GM20000 (cell line): ENCODE data around the gene FICD.
"Not testable (repeated sequence)": the region's sequence is repeated elsewhere in the genome, so short reads cannot be mapped to it uniquely, and the experiment has no call there.

Experiments used
- DNase-seq: peaks from one replicate; pipeline ENCODE4 v3.0.0; 2012; ENCODE audit warnings: low spot score
- TF ChIP-seq, protein P1 (sequence below): IDR thresholded peaks from 2 replicates; pipeline ENCODE4 v1.5.1; 2012; ENCODE audit warnings: mild to moderate bottlenecking, control low read depth; ENCODE audit errors: extremely low read depth, missing control alignments

FICD gene

GRCh38 chr12:108542320-108542719 is 27.2 kb downstream of the FICD start:
- TF ChIP-seq, protein P1, sequence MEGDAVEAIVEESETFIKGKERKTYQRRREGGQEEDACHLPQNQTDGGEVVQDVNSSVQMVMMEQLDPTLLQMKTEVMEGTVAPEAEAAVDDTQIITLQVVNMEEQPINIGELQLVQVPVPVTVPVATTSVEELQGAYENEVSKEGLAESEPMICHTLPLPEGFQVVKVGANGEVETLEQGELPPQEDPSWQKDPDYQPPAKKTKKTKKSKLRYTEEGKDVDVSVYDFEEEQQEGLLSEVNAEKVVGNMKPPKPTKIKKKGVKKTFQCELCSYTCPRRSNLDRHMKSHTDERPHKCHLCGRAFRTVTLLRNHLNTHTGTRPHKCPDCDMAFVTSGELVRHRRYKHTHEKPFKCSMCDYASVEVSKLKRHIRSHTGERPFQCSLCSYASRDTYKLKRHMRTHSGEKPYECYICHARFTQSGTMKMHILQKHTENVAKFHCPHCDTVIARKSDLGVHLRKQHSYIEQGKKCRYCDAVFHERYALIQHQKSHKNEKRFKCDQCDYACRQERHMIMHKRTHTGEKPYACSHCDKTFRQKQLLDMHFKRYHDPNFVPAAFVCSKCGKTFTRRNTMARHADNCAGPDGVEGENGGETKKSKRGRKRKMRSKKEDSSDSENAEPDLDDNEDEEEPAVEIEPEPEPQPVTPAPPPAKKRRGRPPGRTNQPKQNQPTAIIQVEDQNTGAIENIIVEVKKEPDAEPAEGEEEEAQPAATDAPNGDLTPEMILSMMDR: no peak
- no peak for DNase-seq

GRCh38 chr12:108543652-108544051 is 28.6 kb downstream of the FICD start:
- TF ChIP-seq, protein P1: no peak
- DNase-seq: no peak

- TF ChIP-seq, protein P1: no peak
- DNase-seq: no peak
Observed at GRCh38 chr12:108547686-108548085, 32.6 kb downstream of the FICD start.

DNA sequence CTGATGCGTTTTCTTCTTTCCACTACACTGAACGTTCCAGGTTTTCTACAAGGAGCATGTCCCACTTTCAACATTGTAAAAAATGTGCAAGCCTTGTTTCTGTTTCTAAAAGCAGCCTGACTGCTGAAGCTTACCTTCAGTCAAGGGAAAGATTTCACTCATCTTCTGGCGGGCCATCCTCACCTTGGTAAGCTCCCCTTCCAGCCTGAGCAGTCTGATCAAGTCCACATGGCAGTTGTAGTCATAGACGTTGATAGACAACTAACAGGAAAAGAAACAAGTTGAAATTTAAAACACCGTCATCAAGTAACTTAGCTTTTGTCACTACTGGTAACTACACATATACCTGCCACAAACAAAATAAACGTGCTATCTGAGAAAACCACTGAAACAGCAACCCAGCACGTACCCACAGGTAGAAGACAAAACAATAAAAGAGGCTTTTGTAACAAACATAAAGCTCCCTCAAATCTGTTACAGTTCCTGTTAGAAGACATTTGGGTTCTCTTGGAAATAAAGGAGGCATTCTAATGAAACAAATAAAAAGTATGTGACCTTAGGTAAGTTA is 34.0 kb downstream of the FICD start:
- TF ChIP-seq, protein P1: no peak
- no peak for DNase-seq

DNA sequence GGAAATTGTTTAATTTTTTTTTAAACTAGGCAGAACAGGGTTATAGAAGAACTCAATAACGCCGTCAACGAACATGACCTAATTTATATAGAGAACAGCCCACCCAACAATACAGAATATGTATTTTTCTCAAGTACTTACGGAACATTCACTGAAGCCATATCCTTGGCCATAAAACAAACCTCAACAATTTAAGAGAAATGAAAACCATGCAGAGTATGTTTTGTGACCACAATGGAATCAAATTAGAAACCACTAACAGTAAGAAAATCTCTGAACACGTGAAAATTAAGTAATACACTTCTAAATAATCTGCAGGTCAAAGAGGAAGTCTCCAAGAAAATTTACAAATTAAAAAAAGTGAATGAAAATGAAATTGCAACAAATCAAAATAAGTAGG is 36.5 kb downstream of the FICD start:
- no peak for DNase-seq
- TF ChIP-seq, protein P1: no peak

GRCh38 chr12:108553799-108554198 is 38.7 kb downstream of the FICD start:
- DNase-seq: no peak
- TF ChIP-seq, protein P1: no peak

DNA sequence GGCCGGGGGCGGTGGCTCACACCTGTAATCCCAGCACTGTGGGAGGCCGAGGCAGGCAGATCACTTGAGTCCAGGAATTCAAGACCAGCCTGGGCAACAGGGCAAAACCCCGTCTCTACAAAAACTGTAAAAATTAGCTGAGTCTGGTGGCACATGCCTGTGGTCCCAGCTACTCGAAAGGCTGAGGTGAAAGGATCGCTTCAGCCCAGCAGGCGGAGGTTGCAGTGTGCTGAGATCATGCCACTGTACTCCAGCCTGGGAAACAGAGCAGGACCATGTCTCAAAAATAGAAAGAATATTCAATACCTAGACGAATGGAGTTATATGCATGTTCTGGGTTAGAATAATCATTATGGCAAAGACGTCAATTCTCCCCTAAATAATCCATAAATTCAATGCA is 40.3 kb downstream of the FICD start:
- DNase-seq: not testable (repeated sequence)

- no peak for DNase-seq
- TF ChIP-seq, protein P1: no peak
Observed at GRCh38 chr12:108559007-108559655, 44.1 kb downstream of the FICD start.
